ENCODE data around the gene CLEC16A.

- TF ChIP-seq CTCF (IDR thresholded peaks at IDR 0.05; ENCODE audit: low read depth, low read length, poor library complexity, severe bottlenecking) (no peak), EZH2phosphoT487 (IDR thresholded peaks at IDR 0.05; ENCODE audit: borderline replicate concordance, low read length) (no peak)
Measured at GRCh38 chr16:11074131-11074530, 129.8 kb downstream of the CLEC16A start.
